CD4-positive, CD25-positive, alpha-beta regulatory T cell (primary cell): ENCODE measurements around the gene TOM1L2. TPM values are rescaled to one million over a fixed set of nuclear protein-coding genes. Genes with fewer than 3 reads are reported as not detected.
A peak's percentile ranks its signal among the peaks of the same experiment; 100 is the strongest.

Experiments
- ATAC-seq, 2 donors: fragments of 150-1000 bp; cut with Tn5 transposase; one replicate each; pipeline ENCODE4 v1.10.0; 2021; ENCODE audit warnings: low read depth in 2 of 2, moderate number of reproducible peaks in 2 of 2, moderate library complexity in 1 of 2
- DNase-seq, 3 donors: peaks; one replicate each; pipeline versions ENCODE4 v3.0.0 to v3.0.0-alpha.2; 2012 to 2022; ENCODE audit warnings: mixed read lengths in 1 of 3
- H3K27ac ChIP-seq: one replicate; pipeline ENCODE4 v1.7.0; 2013; ENCODE audit warnings: mild to moderate bottlenecking, low read length; ENCODE audit not compliant: insufficient read depth, poor library complexity, severe bottlenecking
- H3K27me3 ChIP-seq: one replicate; pipeline ENCODE4 v1.7.0; 2013; ENCODE audit warnings: low read length; ENCODE audit not compliant: control insufficient read depth, insufficient read depth
- H3K36me3 ChIP-seq: one replicate; pipeline ENCODE4 v1.7.0; 2013; ENCODE audit warnings: mild to moderate bottlenecking, low read length, moderate library complexity; ENCODE audit not compliant: control insufficient read depth, insufficient read depth
- H3K4me1 ChIP-seq: 2 replicates; pipeline ENCODE4 v1.7.0; 2013; ENCODE audit warnings: mild to moderate bottlenecking, low read length; ENCODE audit not compliant: insufficient read depth, control insufficient read depth, poor library complexity, severe bottlenecking
- H3K4me3 ChIP-seq: one replicate; pipeline ENCODE4 v1.7.0; 2013; ENCODE audit warnings: low read depth, mild to moderate bottlenecking, low read length, moderate library complexity
- H3K9me3 ChIP-seq, 2 experiments: 1 replicate in 1 of 2; 2 replicates in 1 of 2; pipeline ENCODE4 v1.7.0; 2013; ENCODE audit warnings: low read length in 2 of 2, mild to moderate bottlenecking in 1 of 2, moderate library complexity in 1 of 2; ENCODE audit not compliant: control insufficient read depth in 2 of 2
- H3K27ac Mint-ChIP-seq, 3 donors: one replicate each; pipeline ENCODE4 v1.8.0; 2020 to 2022; ENCODE audit warnings: mild to moderate bottlenecking in 3 of 3, mixed read lengths in 3 of 3, moderate library complexity in 2 of 3
- H3K27me3 Mint-ChIP-seq: one replicate; pipeline ENCODE4 v1.8.0; 2022; ENCODE audit warnings: mild to moderate bottlenecking, mixed read lengths
- H3K36me3 Mint-ChIP-seq: one replicate; pipeline ENCODE4 v1.8.0; 2020; ENCODE audit warnings: mixed read lengths
- H3K4me1 Mint-ChIP-seq, 4 donors: one replicate each; pipeline ENCODE4 v1.8.0; 2020 to 2022; ENCODE audit warnings: mixed read lengths in 4 of 4, mild to moderate bottlenecking in 1 of 4
- H3K4me3 Mint-ChIP-seq, 4 donors: one replicate each; pipeline ENCODE4 v1.8.0; 2020 to 2022; ENCODE audit warnings: mild to moderate bottlenecking in 4 of 4, mixed read lengths in 4 of 4, moderate library complexity in 3 of 4
- H3K9me3 Mint-ChIP-seq, 7 donors: one replicate each; pipeline ENCODE4 v1.8.0; 2020 to 2022; ENCODE audit warnings: mixed read lengths in 7 of 7, mild to moderate bottlenecking in 3 of 7, moderate library complexity in 2 of 7
- polyA plus RNA-seq, 4 donors: library from polyadenylated mRNA; unstranded; fragments of 300-500 nt; fragmentation: Illumina TruSeq; gene quantifications; one replicate each; pipeline ENCODE4 v1.2.3, GENCODE V29; 2021
- total RNA-seq: library from RNA; stranded (reverse); gene quantifications from one replicate; pipeline ENCODE4 v1.2.3, GENCODE V29; 2022

TOM1L2 gene
- total and polyA plus RNA-seq, 5 donors from 2014 or later = 4.0 to 50.8 (median 6.7) TPM

GRCh38 chr17:17871913-17872312 lies 100.3 kb downstream of the TOM1L2 start:
- Histone ChIP-seq H3K36me3 (peaks cover 50% of the 10 kb centered on the region), H3K27ac (no peak overlapping the region), H3K9me3 (no peaks in the 10 kb centered on the region), H3K27me3 (no peaks in the 10 kb centered on the region), H3K4me1 (no peaks in the 10 kb centered on the region), H3K4me3 (no peak overlapping the region)
- H3K27me3 Mint-ChIP-seq = no peaks in the 10 kb centered on the region
- peak overlapping the region in 1 of 3 donors; percentile 3 for H3K27ac Mint-ChIP-seq
- ATAC-seq (no peak), DNase-seq (no peak)
- H3K36me3 Mint-ChIP-seq = peaks cover 30% of the 10 kb centered on the region
- H3K4me3 Mint-ChIP-seq = no peak overlapping the region
- no peaks in the 10 kb centered on the region for H3K9me3 Mint-ChIP-seq
- H3K4me1 Mint-ChIP-seq = no peaks in the 10 kb centered on the region

DNA sequence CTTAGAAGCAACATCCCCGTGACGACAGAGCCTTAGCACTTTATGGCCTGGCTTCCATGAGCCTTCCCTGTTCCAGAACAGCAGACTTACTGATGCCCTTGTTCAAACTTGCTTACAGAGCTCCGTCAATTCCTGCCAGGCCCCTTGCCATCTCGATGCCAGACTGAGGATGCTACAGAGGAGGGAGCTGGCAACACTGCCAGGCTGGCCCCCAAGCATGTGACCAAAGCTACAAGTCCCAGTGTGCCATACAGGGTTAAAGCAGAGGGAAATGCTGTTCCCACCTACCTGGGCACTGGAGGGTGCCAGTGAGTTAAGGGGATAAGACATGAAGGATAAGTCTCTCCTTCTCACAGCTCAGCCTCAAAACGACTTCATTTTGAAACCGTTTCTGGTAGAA lies 102.0 kb downstream of the TOM1L2 start:
- H3K9me3 ChIP-seq = no peaks in the 10 kb centered on the region
- no peak for DNase-seq
- peaks cover 42% of the 10 kb centered on the region for H3K36me3 ChIP-seq
- ATAC-seq = no peak
- no peak overlapping the region for H3K4me3 ChIP-seq
- H3K27ac ChIP-seq = no peak overlapping the region
- H3K27me3 ChIP-seq = no peaks in the 10 kb centered on the region
- H3K27ac Mint-ChIP-seq = no peak overlapping the region
- H3K9me3 Mint-ChIP-seq = no peaks in the 10 kb centered on the region
- no peaks in the 10 kb centered on the region for H3K4me1 Mint-ChIP-seq
- H3K27me3 Mint-ChIP-seq = no peaks in the 10 kb centered on the region
- H3K4me3 Mint-ChIP-seq = no peak overlapping the region
- H3K36me3 Mint-ChIP-seq = peaks cover 17% of the 10 kb centered on the region
- H3K4me1 ChIP-seq = no peaks in the 10 kb centered on the region

DNA sequence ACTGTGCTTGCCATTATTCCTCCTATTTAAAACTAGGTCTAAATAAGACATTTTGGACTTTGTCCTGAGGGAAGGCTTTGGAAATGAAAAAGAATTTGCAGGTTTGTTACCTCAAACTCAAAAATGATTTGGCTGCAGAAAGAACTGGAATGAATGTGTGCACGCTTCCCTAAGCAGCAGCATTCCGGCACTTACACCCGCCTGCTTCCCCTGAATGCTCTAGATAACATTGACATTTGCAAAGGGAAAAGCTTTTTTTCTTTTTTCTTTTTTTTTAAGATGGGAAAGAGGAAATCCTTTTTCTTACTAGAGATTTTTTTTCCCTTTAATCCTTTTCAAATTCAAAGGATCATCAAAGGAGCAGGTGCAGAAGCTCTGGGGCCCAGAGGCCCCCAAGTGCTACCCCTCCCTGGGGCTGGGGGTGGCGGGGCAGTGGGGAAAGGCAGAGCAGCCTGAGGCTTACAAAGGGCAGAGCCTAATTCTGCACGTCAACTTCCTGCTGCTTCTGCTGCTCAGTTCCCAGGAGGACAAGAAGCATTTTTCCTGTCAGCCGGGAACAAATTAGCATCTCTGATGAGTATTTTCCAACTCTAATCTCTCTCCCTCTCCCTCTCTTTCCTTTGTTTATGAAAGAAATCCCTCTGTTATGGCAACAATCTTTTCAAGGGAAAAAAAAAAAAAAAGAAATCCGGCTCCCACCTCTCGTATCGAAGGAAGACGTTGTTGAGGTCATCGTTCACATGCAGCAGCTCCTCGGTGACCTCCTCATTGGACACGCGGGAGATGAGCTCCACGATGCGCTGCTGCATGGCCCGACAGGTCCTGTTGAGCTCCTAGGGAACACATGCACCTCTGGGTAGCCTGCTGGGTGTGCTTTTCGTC lies 103.3 kb downstream of the TOM1L2 start:
- Histone ChIP-seq H3K4me1 (no peaks in the 10 kb centered on the region), H3K4me3 (no peak overlapping the region), H3K9me3 (no peaks in the 10 kb centered on the region), H3K27me3 (no peaks in the 10 kb centered on the region), H3K36me3 (peaks cover 40% of the 10 kb centered on the region), H3K27ac (no peak overlapping the region)
- H3K4me3 Mint-ChIP-seq = no peak overlapping the region
- no peak for DNase-seq
- ATAC-seq = no peak
- no peaks in the 10 kb centered on the region for H3K27me3 Mint-ChIP-seq
- peaks cover 0 to 8% (median 3%) of the 10 kb centered on the region in 4 donors for H3K4me1 Mint-ChIP-seq
- peaks cover 17% of the 10 kb centered on the region for H3K36me3 Mint-ChIP-seq
- H3K9me3 Mint-ChIP-seq = no peaks in the 10 kb centered on the region
- H3K27ac Mint-ChIP-seq = peak overlapping the region in 2 of 3 donors; percentile 29 to 45

- Mint-ChIP-seq H3K36me3 (peaks cover 13% of the 10 kb centered on the region), H3K9me3 (no peaks in the 10 kb centered on the region), H3K4me1 (peaks cover 0 to 26% (median 11%) of the 10 kb centered on the region in 4 donors), H3K27ac (no peak overlapping the region), H3K4me3 (no peak overlapping the region), H3K27me3 (no peaks in the 10 kb centered on the region)
- H3K27ac ChIP-seq = no peak overlapping the region
- H3K27me3 ChIP-seq = no peaks in the 10 kb centered on the region
- no peak for ATAC-seq
- no peak for DNase-seq
- H3K36me3 ChIP-seq = peaks cover 40% of the 10 kb centered on the region
- no peaks in the 10 kb centered on the region for H3K9me3 ChIP-seq
- peaks cover 9% of the 10 kb centered on the region for H3K4me1 ChIP-seq
- H3K4me3 ChIP-seq = no peak overlapping the region
Observed at GRCh38 chr17:17866897-17867296, 105.3 kb downstream of the TOM1L2 start.

DNA sequence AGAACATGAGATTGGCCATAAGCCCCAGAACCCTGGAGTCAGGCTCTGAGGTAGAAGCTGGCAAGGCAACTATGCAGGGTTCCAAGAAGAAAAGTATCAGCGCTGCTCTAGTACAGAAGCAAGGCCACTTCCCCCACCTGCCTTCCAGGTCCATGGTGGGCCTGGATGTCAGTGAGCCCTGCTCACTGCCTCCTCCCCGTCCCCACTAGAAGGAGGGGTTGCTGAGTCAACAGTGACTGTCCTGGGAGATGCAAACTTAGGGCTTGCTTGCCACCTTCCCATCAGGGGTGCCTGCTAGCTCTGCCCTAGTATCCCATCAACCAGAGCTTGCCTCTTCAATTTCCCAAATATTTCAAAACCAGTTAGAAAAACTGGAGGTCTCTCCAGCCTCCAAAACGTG lies 105.8 kb downstream of the TOM1L2 start:
- Mint-ChIP-seq H3K9me3 (no peaks in the 10 kb centered on the region), H3K27me3 (no peaks in the 10 kb centered on the region), H3K4me1 (peaks cover 0 to 27% (median 11%) of the 10 kb centered on the region in 4 donors), H3K27ac (no peak overlapping the region), H3K4me3 (no peak overlapping the region), H3K36me3 (peaks cover 13% of the 10 kb centered on the region)
- Histone ChIP-seq H3K4me3 (no peak overlapping the region), H3K9me3 (no peaks in the 10 kb centered on the region), H3K4me1 (peaks cover 9% of the 10 kb centered on the region), H3K27me3 (no peaks in the 10 kb centered on the region), H3K36me3 (peaks cover 40% of the 10 kb centered on the region), H3K27ac (no peak overlapping the region)
- DNase-seq (no peak), ATAC-seq (no peak)

GRCh38 chr17:17865035-17865434 lies 107.2 kb downstream of the TOM1L2 start:
- Mint-ChIP-seq H3K4me3 (no peak overlapping the region), H3K9me3 (no peaks in the 10 kb centered on the region), H3K27ac (peak overlapping the region in 2 of 3 donors; percentile 15 to 63), H3K27me3 (no peaks in the 10 kb centered on the region), H3K4me1 (peaks cover 0 to 31% (median 11%) of the 10 kb centered on the region in 4 donors), H3K36me3 (peaks cover 13% of the 10 kb centered on the region)
- H3K4me1 ChIP-seq = peaks cover 13% of the 10 kb centered on the region
- peaks cover 35% of the 10 kb centered on the region for H3K36me3 ChIP-seq
- ATAC-seq (no peak), DNase-seq (no peak)
- no peak overlapping the region for H3K27ac ChIP-seq
- H3K4me3 ChIP-seq = no peak overlapping the region
- H3K27me3 ChIP-seq = no peaks in the 10 kb centered on the region
- no peaks in the 10 kb centered on the region for H3K9me3 ChIP-seq

DNA sequence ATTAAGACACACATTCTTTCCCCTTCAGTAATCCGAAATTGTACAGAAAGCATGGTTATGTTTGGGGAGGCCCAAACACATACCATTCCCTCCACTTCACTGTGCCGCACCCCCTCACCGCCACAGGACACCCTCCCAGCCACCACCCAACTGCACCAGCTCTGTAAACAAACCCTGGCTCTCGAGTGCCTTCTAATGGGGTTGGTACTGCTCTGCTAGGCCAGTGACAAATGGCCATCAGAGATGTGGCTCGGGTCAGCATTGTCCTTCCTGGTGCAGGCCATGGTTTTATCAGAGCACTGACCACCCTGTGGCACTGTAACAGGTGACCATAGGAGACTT lies 111.5 kb downstream of the TOM1L2 start:
- H3K36me3 Mint-ChIP-seq = peaks cover 3% of the 10 kb centered on the region
- Histone ChIP-seq H3K27me3 (no peaks in the 10 kb centered on the region), H3K4me1 (peaks cover 14% of the 10 kb centered on the region), H3K27ac (no peak overlapping the region), H3K9me3 (no peaks in the 10 kb centered on the region), H3K36me3 (no peaks in the 10 kb centered on the region), H3K4me3 (no peak overlapping the region)
- DNase-seq = no peak
- no peak for ATAC-seq
- H3K4me1 Mint-ChIP-seq = peaks cover 0 to 36% (median 12%) of the 10 kb centered on the region in 4 donors
- no peaks in the 10 kb centered on the region for H3K27me3 Mint-ChIP-seq
- H3K9me3 Mint-ChIP-seq = no peaks in the 10 kb centered on the region
- peak overlapping the region in 1 of 3 donors; percentile 52 for H3K27ac Mint-ChIP-seq
- no peak overlapping the region for H3K4me3 Mint-ChIP-seq
